ENCODE results near the gene GLYATL1B.
"Not testable (repeated sequence)": the region's sequence is repeated elsewhere in the genome, so short reads cannot be mapped to it uniquely, and the experiment has no call there.

Gene GLYATL1B, protein sequence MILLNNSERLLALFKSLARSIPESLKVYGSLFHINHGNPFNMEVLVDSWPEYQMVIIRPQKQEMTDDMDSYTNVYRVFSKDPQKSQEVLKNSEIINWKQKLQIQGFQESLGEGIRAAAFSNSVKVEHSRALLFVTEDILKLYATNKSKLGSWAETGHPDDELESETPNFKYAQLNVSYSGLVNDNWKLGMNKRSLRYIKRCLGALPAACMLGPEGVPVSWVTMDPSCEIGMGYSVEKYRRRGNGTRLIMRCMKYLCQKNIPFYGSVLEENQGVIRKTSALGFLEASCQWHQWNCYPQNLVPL

DNA sequence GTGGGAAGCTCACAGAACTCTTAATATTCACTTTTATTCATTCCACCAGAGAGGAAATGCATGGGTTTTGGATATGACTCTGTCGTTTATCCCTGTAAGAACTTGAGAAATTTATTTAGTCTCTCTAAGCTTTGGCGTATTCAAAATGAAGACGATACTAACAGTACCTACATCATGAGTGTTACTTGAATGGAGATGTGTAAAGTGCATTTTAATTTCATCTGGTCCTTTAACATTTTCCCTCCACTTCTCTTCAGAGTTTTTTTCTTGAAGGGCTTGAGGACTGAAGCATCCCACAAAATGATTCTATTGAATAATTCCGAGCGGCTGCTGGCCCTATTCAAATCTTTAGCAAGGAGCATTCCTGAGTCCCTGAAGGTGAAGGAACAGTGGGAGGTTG lies at the start of gene GLYATL1B:
GLYATL1B (plus strand) TSS at position 301 of the 400 bp plus-strand sequence; CDS start at position 301, 0 bp downstream.
- DNase-seq (ENCODE audit: low read depth): not testable (repeated sequence)

DNA sequence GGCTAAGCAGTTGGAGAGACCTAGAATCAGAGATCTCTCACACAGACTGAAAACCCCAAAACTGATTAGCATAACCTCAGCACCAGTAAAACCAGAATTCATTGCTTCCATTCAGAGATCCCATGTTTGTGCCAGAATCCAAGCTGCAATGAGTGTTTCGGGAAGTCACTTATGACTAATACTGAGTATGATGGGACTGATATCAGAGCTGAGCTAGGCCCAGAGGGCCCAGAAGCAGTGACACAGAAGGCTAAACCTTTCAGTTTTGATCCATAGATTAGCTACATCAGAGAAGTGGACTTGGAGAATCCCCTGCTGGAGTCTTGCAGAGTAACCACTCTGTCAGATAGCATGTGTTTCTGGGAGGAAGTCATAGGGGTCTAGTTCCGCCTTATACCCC lies 49.6 kb upstream of the GLYATL1B start:
- not testable (repeated sequence) for DNase-seq (ENCODE audit: low read depth)

DNA sequence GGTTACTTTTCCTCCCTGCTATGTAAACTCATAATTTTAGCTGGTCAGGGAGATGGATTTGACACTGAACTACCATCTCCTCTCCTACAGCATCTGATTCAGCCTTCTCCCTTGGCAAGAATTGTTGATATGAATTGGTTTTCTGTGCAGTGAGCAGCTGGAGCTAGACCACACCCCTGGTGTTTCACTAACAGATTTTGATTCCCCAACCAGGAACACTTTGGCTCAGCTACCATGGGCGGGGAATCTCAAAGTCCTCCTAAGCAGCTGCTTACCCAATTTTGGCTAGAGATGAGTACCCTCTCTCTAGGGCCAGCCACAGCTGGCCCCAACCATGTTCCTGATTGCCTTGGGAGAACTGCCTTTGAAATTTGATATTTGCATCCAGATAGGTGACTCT lies 48.7 kb upstream of the GLYATL1B start:
- DNase-seq (ENCODE audit: low read depth): not testable (repeated sequence)

DNA sequence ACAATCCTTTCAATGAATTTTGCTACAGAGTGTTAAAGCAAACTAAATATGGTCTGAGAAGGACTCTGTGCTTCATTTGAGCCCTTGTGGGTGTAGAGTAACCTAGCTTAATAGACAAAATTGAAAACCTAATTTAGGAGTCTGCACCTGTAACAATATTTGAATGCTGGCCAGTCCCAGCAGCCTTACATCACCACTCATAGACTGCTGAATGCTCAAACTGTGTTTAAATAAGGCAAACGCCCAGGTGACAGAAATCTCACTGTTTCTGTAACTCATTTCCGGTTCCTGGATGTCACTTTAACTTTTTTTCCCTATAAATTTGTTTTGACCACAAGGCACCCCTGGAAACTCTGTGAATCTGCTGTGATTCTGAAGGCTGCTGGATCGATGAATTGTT lies 45.5 kb upstream of the GLYATL1B start:
- no peak for DNase-seq (ENCODE audit: low read depth)

DNA sequence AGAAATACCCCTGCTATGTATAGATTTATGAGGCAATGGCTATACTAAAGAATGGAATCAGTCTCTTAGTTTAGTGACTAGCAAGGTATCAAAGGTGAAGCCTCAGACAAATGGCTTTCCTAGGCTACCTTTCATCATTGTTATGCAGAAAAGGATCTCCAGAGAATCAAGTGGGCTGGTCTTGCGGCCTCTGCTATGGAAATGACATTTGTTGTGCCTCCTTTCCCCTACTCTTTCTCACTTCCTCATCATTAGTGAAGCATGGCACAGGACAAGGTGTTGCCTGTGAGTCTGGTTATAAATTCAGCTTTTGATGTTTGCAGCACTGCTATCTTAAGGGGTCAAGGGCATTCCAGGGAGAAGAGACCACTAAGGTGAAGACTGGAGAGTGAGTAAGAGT lies 34.7 kb upstream of the GLYATL1B start:
- DNase-seq (ENCODE audit: low read depth): not testable (repeated sequence)

DNA sequence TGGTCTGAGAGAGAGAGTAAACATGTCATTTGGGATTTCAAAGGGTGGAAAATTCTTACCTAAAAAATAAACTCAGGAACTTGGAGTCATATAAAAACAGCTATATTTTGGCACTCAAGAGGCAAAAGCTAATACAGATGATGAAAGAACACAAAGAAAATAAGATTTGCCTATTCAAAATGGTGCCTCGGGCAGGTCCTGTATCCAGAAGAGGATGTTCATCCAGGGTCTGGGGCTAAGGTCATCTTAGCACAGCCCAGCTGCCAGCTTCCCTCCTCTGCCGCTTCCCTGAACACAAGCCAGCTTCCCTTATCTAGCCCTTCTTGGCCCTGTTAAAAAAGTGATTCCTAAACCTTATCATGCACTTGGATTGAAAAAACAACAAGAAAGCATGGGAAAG lies 33.8 kb upstream of the GLYATL1B start:
- DNase-seq (ENCODE audit: low read depth): not testable (repeated sequence)

DNA sequence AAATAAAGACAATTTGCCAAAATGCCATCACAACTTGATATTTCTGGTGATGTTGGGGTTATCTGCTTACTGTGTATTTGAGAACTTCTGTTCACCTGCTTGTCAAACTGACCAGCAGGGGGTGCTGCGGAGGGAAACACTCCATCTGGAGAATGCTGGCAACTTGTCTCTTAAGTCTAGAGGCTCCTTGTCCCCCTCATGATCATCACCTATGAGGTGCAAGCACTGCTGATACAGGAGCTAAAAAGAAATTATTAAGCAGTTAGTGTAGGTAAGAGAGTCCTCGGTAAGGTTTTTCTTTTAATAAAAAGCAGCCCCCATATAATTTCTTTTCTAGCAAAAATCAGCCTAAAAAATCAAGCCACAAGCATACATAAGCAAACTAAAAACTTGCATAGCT lies 32.7 kb upstream of the GLYATL1B start:
- DNase-seq (ENCODE audit: low read depth): no peak

DNA sequence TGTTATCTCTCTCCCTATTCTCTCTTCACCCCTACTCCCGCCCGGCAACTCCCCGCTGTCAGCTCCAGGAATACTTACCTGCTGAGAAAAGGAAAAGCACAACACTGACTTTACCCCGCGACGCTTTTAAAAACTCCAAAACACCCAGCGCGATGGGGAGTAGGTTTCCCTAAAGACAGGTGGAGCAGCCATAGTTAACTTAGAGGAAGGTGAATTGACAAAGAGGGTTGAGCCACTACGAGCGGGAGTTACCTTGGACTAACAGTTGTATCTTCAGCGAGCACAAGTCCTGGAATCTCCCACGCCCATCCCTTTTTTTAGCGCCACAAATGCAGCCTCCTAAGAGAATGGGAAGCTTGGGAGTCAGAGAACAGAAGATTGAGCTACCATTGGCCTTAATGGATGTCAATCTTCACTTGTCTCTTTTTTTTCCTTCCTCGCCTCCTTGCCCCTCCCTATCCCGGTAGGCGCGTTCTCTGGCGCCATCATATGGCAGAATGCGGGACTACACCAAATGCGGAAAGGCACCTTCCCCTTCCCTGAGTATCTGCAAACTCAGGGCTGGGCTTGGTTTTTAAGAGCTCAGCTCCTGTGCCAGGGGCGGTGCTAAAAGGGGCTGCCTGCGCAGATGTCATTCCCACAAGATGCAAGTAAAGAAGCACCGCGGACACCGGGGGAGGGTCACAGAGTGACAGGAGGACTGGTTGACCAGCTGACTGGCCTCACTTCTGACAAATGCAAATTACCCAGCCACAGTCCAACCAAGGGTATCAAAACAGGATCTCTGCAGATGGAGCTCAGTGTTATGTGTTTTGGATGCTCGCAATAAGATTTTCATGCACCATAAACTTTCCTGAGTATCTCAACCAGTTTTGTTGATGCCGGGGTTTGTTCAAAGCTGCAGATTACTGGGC lies 27.7 kb upstream of the GLYATL1B start:
- peak; percentile 29 for DNase-seq (ENCODE audit: low read depth)

DNA sequence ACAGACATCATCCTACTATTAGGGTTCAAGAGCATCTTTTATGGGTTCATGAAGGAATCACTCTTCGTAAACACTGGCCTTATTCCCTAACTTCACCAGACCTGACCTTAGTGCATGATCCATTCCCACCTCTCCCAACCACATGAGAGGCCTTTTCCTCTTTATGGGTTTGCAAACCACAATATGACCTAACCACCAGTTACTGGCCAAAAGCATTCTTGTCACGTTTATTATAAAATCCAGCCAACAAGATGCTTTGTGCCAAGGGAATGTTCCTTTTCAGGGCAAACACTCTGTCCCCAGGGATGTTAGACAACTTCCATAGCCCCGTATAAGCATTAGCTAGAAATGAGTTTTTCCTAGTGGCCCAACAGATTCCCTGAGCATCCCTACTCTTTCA lies 26.0 kb upstream of the GLYATL1B start:
- peak; percentile 16 for DNase-seq (ENCODE audit: low read depth)

DNA sequence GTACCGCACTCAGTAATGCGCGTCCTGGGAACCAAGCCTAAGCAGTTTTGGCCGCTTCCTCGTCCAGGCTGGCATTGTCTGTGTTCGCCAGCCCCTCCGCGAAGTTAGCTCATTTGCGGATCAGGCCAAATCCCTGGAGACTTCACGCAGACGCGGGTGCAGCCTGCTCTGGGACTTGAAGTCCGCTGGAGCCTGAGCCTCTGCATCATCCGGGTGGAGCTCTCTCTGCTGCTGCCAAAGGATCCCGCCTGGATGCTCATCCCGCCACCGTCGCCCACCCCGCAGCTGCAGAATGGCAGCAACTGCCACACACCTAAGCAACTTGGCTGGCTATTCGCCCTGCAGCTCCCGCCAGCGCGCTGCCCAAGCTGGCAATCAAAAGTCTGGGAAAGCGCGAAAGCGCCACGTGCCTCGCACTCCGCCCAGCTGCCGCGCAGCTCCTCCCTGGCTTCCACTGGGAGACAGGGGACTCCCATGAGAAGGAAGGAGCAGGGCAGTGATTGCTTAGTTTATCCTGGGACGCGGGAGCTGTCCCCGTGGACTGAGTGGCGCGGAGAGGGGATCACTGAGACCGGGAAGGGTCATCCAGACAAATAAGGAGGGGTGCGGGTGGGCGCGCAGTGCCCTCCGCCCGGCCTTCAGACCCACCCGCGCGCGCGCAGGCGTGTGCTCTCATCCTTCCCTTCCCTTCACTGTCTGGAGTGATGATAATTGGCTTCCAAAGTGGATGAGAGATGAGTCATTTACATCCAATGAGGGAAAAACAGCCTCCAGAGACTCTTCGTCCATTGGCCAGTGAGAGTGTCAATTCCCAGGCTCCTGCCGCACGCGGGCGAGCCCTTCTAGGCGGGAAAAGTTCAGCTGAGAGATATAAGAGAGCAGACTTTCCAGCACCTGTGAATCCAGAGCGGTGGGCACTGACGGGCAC lies 23.2 kb upstream of the GLYATL1B start:
- no peak for DNase-seq (ENCODE audit: low read depth)

DNA sequence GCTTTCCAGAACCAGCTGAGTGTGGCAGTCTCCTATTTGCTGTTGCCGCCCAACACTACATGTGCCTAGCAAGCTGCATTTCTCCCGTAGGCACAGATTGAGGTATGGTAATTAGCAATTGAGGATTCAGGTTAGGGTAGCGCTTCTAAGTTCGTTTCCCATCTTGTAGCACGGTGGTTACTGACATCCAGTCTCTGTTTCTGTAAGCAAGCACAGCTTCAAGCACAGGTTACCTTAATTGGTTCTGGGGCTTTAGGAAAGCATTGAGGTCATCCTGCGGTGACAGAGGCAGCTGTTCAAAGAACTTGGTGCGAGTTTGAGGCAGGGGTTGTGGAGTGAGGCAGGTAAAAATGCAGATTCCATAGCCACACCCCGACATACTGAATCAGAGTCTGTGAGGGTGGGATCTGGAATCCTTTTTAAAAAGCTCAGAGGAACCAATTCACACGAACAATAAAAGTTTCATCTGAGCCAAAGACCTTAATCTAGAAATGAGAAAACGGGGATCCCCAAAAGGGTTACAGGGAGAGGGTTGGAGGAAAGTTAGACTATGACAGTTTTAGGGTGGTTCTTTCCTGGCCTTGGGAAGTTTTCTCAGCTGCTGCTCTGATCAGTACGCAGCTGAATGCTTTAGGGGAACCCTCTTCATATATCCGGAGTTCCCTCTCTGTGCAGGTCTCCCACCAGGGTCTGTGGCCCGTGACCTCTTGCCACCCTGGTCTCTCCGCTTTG lies 21.9 kb upstream of the GLYATL1B start:
- not testable (repeated sequence) for DNase-seq (ENCODE audit: low read depth)

DNA sequence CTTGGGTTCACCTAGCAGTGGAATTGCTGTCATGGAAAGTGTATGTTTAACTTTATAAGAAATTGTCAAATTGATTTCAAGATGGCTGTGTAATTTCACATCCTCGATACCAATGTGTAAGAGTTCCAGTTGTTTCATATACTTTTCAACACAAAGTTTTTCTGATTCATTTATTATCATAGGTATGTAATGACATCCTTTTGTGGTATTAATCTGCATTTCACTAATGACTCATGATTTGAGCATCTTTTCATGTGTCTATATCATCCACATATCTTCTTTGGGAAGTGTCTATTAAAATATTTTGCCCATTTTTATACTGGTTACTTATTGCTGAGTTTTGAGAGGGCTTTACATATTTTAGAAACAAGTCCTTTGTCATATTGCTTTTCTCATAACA lies 17.0 kb upstream of the GLYATL1B start:
- DNase-seq (ENCODE audit: low read depth): no peak

DNA sequence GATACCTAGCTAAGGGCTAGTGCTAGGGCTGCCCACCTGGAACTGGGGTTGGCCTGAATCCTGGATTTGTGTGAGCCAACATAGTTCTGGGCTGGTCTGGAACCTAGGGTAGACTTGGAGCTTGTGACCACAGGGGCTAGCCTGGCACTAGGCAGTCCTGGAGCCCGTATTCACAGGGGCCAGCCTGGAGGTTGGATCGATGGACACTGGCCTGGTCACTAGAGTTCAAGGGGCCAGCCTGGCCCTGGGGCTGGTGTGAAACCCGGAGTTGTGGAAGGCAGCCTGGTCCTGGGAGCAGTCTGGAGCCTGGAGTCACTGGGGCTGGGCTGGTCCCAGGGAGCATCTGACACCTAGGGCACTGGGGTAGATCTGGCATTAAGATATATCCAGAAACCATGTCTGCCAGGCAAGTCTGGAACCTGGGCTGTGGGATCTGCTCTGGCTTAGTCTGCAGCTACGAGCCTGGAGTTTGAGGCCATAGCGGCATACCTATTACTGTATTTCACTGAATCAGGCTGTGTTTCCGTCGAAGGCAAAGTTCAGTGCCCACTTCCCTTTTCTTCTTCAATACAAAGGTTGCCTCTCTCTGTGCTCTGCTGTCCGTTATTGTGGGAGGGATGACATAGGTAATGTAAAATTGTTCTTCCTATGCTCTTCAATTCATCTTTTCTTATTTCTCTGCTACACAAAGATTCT lies 9.1 kb upstream of the GLYATL1B start:
- no peak for DNase-seq (ENCODE audit: low read depth)

DNA sequence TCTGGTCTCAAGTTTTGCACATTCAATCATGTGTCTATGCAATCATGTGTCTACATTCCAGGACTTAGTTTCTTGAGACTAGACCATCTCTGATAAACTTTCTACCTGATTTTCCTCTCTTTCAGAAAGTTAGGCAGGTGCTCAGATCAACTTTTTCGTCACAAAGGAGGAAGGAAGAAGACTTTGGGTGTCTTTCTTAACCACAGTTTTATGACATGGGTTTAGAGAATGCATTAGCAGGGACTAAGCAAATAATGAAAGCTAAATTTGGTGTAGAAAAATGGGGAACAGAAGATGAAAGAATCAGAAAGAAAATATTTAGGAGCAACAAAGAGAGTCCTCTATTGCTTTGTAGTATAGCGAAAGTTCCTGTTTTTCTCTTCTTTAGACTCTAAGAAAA lies 7.7 kb upstream of the GLYATL1B start:
- no peak for DNase-seq (ENCODE audit: low read depth)

DNA sequence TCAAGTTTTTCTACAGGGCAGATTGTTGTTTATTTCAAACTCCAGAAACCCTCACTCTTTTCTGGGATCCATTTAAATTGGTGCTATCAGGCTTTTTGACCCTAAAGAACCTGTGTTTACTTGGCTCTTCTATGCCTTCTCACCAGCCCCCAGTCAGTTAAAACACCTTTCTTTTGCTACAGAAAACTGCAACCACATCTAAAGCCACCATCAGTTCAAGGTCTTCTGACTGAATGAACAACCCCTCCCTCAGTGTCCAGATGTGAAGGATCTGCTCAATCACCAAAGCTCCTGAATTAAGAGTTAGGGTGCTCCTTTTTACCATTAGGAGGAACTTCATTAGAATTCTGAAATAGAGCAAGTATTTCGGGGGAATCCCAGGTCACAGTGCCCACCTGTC lies 7.0 kb upstream of the GLYATL1B start:
- DNase-seq (ENCODE audit: low read depth): no peak

DNA sequence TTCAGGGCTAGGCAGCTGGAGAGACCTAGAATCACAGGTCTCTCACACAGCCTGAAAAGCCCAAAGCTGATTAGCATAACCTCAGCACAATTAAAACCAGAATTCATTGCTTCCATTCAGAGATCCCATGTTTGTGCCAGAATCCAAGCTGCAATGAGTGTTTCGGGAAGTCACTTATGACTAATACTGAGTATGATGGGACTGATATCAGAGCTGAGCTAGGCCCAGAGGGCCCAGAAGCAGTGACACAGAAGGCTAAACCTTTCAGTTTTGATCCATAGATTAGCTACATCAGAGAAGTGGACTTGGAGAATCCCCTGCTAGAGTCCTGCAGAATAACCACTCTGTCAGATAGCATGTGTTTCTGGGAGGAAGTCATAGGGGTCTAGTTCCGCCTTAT lies 5.7 kb upstream of the GLYATL1B start:
- not testable (repeated sequence) for DNase-seq (ENCODE audit: low read depth)

DNA sequence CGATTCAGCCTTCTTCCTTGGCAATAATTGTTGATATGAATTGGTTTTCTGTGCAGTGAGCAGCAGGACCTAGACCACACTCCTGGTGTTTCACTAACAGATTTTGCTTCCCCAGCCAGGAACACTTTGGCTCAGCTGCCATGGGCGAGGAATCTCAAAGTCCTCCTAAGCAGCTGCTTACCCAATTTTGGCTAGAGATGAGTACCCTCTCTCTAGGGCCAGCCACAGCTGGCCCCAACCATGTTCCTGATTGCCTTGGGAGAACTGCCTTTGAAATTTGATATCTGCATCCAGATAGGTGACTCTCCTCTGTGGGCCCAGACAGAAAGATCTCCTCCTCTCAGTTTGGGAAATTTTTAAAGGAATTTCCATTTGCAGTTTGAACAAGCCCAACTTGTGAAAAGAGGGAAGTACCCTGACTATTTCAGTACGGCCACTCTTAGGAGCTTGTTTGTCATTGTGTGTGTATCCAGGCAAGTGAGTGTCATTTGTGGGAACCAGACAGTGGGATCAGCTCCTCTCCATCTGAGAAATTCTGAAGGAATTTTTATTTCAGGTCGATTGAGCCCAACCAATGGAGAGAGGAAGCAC lies 4.6 kb upstream of the GLYATL1B start:
- not testable (repeated sequence) for DNase-seq (ENCODE audit: low read depth)

DNA sequence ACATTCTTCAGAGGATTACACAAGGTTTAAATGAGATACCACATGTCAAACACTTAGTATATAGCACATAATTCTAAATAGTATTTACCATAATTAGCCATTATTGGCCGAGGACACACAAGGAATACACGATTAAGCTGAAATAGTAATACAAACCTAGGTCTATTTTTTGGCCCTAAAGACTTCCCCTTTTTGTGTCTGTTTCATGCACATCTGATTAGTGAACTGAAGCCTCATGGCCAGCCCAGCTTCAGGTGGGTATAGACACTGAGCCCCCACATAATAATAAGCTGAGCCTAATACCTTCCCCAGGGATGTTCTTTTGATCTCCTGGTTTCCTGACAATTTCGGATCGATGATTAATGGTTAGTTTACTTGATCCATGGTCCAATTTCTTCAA lies 2.1 kb downstream of the GLYATL1B start:
- no peak for DNase-seq (ENCODE audit: low read depth)

DNA sequence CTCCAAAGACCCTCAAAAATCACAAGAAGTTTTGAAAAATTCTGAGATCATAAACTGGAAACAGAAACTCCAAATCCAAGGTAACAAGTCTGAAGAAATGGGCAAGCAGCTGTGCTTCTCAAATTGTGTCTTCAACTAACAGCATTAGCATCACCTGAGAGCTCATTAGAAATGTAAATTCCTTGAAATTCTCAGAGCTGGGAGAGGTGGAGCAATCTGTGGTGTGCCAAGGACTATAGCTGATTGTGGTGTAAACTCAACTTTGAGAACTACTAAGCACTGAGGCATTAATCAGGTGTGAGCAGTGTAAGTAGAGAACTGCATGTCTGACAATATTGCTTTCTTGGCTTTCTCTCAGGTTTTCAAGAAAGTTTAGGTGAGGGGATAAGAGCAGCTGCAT lies 7.5 kb downstream of the GLYATL1B start:
- DNase-seq (ENCODE audit: low read depth): not testable (repeated sequence)

DNA sequence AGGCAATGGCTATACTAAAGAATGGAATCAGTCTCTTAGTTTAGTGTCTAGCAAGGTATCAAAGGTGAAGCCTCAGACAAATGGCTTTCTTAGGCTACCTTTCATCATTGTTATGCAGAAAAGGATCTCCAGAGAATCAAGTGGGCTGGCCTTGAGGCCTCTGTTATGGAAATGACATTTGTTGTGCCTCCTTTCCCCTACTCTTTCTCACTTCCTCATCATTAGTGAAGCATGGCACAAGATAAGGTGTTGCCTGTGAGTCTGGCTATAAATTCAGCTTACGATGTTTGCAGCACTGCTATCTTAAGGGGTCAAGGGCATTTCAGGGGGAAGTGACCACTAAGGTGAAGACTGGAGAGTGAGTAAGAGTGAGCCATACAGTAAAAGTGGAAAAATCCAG lies 9.1 kb downstream of the GLYATL1B start:
- DNase-seq (ENCODE audit: low read depth): not testable (repeated sequence)
